Lower leg skin (tissue), 3 donors: ENCODE results near the gene CA12.

Experiments used
- POLR2A ChIP-seq, 2 donors: fragments of 450-650 bp; IDR thresholded peaks; one replicate each; pipeline ENCODE4 v1.6.1; 2016 to 2017; ENCODE audit warnings: antibody characterized with exemption in 2 of 2, mild to moderate bottlenecking in 1 of 2, moderate library complexity in 1 of 2
- TF ChIP-seq, protein P1 (sequence below), 3 donors: fragments of 450-650 bp; IDR thresholded peaks; one replicate each; pipeline ENCODE4 v1.5.1; 2016; ENCODE audit warnings: antibody characterized with exemption in 3 of 3, mild to moderate bottlenecking in 3 of 3, moderate library complexity in 2 of 3

DNA sequence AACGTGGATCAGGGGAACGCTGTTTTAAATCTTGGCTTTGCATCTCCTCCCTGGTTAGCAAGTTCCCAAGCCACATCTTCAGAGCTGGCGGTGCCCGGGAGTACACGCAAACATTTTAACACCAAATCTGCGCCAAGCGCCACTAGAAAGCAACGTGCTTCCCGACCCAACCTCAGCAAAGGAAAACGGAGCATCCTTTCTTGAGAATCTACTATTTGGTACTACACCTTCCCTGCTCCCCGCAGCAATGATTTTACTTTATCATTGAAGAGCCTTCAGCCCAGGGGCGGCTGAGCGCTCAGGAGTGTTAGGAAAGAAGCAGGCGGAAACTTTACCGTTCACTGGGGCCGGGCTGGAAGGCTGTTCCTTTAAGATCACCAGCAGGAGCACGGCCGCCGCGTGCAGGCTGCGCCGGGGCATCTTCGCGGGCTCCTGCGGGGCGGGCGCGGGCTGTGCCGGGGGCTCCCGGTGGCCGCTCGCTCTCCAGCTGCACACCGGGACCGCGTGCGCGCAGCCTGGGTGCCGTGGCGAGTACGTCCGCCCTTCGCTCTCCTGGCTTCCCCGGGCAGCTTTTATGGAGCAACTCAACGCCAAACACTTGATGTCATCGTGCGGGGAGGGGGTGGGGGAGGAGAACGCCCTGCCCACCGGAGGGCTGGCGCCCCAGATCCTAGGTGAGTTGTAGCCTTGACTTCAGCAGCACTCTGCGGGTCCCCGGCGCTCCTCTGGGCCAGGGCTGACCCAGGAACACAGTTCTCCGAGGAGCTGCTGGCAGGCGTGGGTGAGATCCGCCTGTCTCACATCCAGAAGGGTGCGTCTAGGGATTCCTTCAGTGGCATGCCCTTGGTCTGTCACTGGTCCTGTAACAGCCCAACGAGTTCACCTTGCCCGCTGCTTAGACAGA lies at the start of gene CA12:
- TF ChIP-seq, protein P1, sequence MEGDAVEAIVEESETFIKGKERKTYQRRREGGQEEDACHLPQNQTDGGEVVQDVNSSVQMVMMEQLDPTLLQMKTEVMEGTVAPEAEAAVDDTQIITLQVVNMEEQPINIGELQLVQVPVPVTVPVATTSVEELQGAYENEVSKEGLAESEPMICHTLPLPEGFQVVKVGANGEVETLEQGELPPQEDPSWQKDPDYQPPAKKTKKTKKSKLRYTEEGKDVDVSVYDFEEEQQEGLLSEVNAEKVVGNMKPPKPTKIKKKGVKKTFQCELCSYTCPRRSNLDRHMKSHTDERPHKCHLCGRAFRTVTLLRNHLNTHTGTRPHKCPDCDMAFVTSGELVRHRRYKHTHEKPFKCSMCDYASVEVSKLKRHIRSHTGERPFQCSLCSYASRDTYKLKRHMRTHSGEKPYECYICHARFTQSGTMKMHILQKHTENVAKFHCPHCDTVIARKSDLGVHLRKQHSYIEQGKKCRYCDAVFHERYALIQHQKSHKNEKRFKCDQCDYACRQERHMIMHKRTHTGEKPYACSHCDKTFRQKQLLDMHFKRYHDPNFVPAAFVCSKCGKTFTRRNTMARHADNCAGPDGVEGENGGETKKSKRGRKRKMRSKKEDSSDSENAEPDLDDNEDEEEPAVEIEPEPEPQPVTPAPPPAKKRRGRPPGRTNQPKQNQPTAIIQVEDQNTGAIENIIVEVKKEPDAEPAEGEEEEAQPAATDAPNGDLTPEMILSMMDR (IDR thresholded peaks at IDR 0.05) = no peak
- no peak for TF ChIP-seq POLR2A (IDR thresholded peaks at IDR 0.05)
